Right atrium auricular region (tissue), 2 donors: ENCODE data around the gene PARP1. TPM values are rescaled to one million over a fixed set of nuclear protein-coding genes. Genes with fewer than 3 reads are reported as not detected.

Experiments used
- DNase-seq: peaks from one replicate; pipeline ENCODE4 v3.0.0-alpha.2; 2019; ENCODE audit warnings: low spot score
- H3K27ac ChIP-seq, 2 donors: fragments of 200-600 bp; sonication (generic); 1 replicate in 1 of 2; 2 replicates in 1 of 2; pipeline ENCODE4 v1.5.1; 2016 to 2019
- H3K27me3 ChIP-seq, 2 donors: fragments of 200-600 bp; sonication (generic); one replicate each; pipeline versions ENCODE4 v1.5.1 to v1.6.0; 2017 to 2019
- H3K36me3 ChIP-seq: fragments of 200-600 bp; sonication (generic); one replicate; pipeline ENCODE4 v1.5.1; 2016
- H3K4me1 ChIP-seq, 2 donors: fragments of 200-600 bp; sonication (generic); one replicate each; pipeline versions ENCODE4 v1.5.1 to v1.6.0; 2017 to 2019
- H3K4me3 ChIP-seq, 2 donors: fragments of 200-600 bp; sonication (generic); 1 replicate in 1 of 2; 2 replicates in 1 of 2; pipeline ENCODE4 v1.5.1; 2017 to 2019; ENCODE audit warnings: mild to moderate bottlenecking in 1 of 2, moderate library complexity in 1 of 2
- H3K9me3 ChIP-seq, 2 donors: fragments of 200-600 bp; sonication (generic); one replicate each; pipeline ENCODE4 v1.5.1; 2019
- total RNA-seq, 2 donors: library from RNA; depleted of rRNA; stranded (reverse); fragments of >200 nt; gene quantifications; one replicate each; pipeline ENCODE4 v1.1.0, GENCODE V29; 2016
- TF ChIP-seq, protein P1 (sequence below), 2 donors: fragments of 200-600 bp; sonication (generic); IDR thresholded peaks; one replicate each; pipeline ENCODE4 v1.5.1; 2019; ENCODE audit warnings: antibody characterized with exemption in 2 of 2

The PARP1 gene
- total RNA-seq, 2 donors from 2014 or later = 68.0 to 70.6 TPM

GRCh38 chr1:226397011-226397926 is 10.6 kb downstream of the PARP1 start:
- Histone ChIP-seq H3K27ac (no peak overlapping the region), H3K27me3 (no peaks in the 10 kb centered on the region), H3K9me3 (no peaks in the 10 kb centered on the region), H3K4me1 (peaks cover 0 to 9% of the 10 kb centered on the region in 2 donors), H3K4me3 (no peak overlapping the region), H3K36me3 (peaks cover 24% of the 10 kb centered on the region)
- TF ChIP-seq, protein P1, sequence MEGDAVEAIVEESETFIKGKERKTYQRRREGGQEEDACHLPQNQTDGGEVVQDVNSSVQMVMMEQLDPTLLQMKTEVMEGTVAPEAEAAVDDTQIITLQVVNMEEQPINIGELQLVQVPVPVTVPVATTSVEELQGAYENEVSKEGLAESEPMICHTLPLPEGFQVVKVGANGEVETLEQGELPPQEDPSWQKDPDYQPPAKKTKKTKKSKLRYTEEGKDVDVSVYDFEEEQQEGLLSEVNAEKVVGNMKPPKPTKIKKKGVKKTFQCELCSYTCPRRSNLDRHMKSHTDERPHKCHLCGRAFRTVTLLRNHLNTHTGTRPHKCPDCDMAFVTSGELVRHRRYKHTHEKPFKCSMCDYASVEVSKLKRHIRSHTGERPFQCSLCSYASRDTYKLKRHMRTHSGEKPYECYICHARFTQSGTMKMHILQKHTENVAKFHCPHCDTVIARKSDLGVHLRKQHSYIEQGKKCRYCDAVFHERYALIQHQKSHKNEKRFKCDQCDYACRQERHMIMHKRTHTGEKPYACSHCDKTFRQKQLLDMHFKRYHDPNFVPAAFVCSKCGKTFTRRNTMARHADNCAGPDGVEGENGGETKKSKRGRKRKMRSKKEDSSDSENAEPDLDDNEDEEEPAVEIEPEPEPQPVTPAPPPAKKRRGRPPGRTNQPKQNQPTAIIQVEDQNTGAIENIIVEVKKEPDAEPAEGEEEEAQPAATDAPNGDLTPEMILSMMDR (IDR thresholded peaks at IDR 0.05) = no peak
- DNase-seq = no peak

DNA sequence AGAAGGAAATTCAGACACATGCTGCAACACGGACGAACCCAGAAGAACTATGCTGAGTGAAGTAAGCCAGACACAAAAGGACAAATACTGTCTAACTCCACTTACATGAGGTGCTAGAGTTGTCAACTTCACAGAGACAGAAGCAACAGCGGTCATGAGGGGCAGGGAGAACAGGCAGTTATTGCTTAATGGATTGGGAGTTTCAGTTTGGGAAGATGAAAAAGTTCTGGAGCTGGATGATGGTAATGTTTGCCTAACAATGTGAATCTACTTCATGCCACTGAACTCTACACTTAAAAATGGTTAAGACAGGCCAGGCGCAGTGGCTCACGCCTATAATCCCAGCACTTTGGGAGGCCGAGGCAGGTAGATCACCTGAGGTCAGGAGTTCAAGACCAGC is 12.1 kb downstream of the PARP1 start:
- no peak for DNase-seq
- Histone ChIP-seq H3K9me3 (no peaks in the 10 kb centered on the region), H3K27me3 (no peaks in the 10 kb centered on the region), H3K4me1 (peaks cover 0 to 6% of the 10 kb centered on the region in 2 donors), H3K36me3 (peaks cover 24% of the 10 kb centered on the region), H3K27ac (no peak overlapping the region), H3K4me3 (no peak overlapping the region)
- TF ChIP-seq, protein P1 (IDR thresholded peaks at IDR 0.05) = no peak

GRCh38 chr1:226394462-226394861 is 13.4 kb downstream of the PARP1 start:
- H3K36me3 ChIP-seq = peaks cover 34% of the 10 kb centered on the region
- TF ChIP-seq, protein P1 (IDR thresholded peaks at IDR 0.05) = no peak
- no peaks in the 10 kb centered on the region for H3K9me3 ChIP-seq
- no peak overlapping the region for H3K4me3 ChIP-seq
- no peaks in the 10 kb centered on the region for H3K4me1 ChIP-seq
- no peak overlapping the region for H3K27ac ChIP-seq
- DNase-seq = no peak
- H3K27me3 ChIP-seq = no peaks in the 10 kb centered on the region

DNA sequence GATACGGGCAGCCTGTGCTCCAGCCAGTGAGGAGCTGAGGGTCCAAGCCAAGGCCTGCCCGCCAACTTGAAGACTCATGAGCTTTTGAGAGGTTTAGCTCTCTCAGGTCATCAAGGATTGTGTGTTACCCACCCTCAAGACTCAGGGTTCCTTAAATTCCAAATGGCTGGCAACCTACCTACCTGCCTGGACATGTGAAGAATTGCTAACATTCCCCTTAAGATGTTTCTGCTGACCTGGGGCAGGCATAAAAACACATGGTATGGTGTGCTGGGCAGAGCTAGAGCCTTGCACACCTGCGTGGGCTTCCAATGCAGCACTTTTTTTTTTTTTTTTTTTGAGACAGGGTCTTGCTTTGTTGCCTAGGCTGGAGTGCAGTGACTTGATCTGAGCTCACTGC is 17.2 kb downstream of the PARP1 start:
- TF ChIP-seq, protein P1 (IDR thresholded peaks at IDR 0.05) = no peak

GRCh38 chr1:226388131-226388530 is 19.8 kb downstream of the PARP1 start:
- Histone ChIP-seq H3K36me3 (peaks cover 90% of the 10 kb centered on the region), H3K4me3 (no peak overlapping the region), H3K27me3 (no peaks in the 10 kb centered on the region), H3K4me1 (no peaks in the 10 kb centered on the region), H3K9me3 (no peaks in the 10 kb centered on the region), H3K27ac (no peak overlapping the region)
- TF ChIP-seq, protein P1 (IDR thresholded peaks at IDR 0.05) = no peak
- no peak for DNase-seq

More for the DNA sequence above, 17.2 kb downstream of the PARP1 start:
- Histone ChIP-seq H3K9me3 (no peaks in the 10 kb centered on the region), H3K27me3 (no peaks in the 10 kb centered on the region), H3K4me1 (no peaks in the 10 kb centered on the region), H3K27ac (no peak overlapping the region), H3K36me3 (peaks cover 69% of the 10 kb centered on the region), H3K4me3 (no peak overlapping the region)
- DNase-seq = no peak
